NCI-H2227 (cell line): ENCODE results near the gene KIF6.

Experiments
- DNase-seq: peaks from one replicate; lab custom pipeline; 2025; ENCODE audit not compliant: unreplicated experiment; lab: John Stamatoyannopoulos, UW

KIF6 gene

GRCh38 chr6:39602601-39603519 is 122.3 kb downstream of the KIF6 start:
- no peak for DNase-seq

- DNase-seq, result no peak
These were observed 125.2 kb downstream of the KIF6 start for GRCh38 chr6:39599973-39600372.

GRCh38 chr6:39599341-39599740 is 125.9 kb downstream of the KIF6 start:
- no peak for DNase-seq

- DNase-seq, result no peak
These were observed 130.9 kb downstream of the KIF6 start for GRCh38 chr6:39594285-39594684.

GRCh38 chr6:39593646-39594045 is 131.6 kb downstream of the KIF6 start:
- no peak for DNase-seq

DNA sequence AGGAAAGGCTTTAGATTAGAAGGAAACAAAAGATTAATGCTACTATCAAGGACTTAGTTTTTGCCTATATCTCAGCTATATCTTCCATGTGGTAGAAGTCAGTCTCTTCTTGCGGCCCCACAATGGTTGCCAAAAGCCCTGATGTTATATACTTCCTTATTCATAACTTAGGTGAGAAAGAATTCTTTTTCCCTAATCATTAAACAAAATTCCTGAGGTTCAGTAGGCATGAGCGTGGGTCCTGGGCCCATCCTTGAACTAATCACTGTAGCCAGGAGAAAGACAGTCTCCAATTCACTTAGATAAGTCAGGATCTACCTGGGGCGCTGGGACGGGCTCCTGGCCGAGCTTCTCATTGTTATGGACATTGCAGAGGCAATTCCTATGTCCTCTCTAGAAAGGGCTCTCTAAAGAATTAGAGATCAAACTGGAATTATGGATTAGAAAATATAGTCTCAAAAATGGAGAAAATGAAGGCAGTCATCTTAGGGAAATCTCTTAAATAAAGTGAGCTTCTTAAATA is 134.3 kb downstream of the KIF6 start:
- DNase-seq, result no peak

GRCh38 chr6:39587080-39587479 is 138.1 kb downstream of the KIF6 start:
- DNase-seq, result no peak

DNA sequence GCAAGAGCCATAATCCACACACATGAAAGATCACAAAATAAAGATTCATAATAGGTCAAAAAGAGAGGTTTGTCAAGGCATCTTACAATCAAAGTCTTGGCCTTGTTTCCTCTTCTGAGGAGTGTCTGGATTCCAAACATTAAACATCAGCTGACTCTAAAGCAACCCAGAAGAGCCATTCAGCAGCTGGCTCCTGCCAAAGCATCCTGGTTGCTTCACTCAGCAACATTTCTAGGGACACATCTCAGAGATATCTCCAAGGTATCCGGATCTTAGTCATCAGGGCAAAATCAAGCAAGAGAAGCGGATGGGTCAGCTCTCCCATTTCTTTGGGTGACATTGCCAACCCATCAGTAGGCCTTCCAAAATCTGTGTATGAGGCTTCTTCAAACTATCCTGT is 139.6 kb downstream of the KIF6 start:
- DNase-seq, result no peak

DNA sequence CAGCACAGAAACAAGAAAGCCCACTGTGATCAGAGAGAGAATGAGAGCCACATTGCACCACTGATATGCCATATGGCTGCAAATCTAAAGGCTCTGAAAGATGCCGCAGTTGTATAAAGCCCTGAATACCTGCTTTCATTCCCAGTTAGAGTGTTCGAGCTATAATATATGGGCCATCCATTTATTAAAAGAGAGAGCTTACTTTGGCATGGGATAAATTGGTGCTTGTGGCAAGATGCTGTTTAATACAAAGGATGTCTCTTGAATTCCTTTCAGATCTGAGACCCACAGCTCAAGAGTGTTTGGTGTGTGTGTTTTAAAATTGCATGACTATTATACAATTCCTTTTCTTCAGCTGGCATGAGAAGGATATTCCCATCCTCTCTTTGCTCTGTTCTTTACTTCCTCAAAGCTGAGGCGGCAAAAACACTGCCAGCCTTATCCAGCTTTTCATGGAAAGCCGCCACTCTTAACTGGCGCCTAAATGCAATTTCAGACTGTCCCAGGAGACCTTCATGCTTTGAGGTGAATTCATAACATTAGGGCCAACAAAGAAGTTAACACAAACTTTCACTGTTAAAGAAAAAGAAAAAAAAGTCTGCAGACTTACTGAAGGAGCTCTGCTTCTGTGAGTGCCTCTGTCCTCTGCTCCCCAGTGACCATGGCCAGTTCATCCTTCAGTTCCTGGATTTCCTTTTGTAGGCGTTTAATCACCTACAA is 147.6 kb downstream of the KIF6 start:
- no peak for DNase-seq

GRCh38 chr6:39576556-39577303 is 148.5 kb downstream of the KIF6 start:
- DNase-seq, result no peak

GRCh38 chr6:39574991-39575390 is 150.2 kb downstream of the KIF6 start:
- no peak for DNase-seq

DNA sequence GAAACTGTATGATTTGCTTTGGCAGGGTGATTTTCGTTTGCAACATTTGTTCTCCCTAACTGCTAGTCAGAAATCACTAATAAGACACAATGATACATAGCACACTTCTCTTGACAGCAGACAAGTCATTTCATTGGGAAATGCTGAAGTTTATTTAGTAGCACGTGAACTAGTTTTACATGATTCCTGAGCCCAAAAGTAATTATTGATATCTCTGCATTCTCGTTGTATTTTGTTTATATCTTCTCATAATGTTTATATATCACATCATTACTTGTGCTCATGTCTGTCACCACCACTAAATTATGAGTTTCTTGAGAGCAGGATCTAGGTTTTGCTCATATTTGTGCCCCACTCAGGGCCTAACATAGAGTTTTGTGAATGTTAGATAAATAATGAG is 151.7 kb downstream of the KIF6 start:
- DNase-seq, result no peak

DNA sequence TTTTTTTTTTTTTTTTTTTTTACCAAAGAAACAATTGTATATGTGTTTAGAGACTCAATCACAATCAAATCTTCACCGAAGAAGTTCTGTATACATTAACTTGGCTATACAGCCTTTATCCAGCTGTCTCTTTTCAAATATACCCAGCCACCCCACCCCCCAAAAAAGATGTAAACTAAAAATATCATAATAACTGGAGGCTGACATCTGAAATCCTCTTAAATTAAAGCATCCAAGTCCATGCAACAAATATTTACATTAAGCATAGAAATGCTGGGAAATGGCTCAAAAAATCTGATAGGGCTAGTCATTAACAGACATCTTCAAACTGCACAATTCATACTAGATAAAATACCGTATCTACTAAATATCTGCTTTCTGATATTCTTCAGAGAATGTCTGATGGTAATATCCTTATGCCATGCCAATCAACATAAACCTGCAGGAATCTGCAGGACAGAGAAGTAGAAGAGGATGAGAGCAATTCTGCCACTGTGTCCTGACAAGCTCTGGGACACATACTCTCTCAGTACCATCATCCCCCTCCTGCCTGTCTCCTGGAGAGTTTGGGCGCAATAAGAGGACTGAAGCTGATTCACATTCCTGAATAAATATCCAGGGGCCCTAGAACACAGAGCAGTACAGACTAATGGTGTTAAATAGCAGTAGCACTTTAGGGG is 152.4 kb downstream of the KIF6 start:
- no peak for DNase-seq

DNA sequence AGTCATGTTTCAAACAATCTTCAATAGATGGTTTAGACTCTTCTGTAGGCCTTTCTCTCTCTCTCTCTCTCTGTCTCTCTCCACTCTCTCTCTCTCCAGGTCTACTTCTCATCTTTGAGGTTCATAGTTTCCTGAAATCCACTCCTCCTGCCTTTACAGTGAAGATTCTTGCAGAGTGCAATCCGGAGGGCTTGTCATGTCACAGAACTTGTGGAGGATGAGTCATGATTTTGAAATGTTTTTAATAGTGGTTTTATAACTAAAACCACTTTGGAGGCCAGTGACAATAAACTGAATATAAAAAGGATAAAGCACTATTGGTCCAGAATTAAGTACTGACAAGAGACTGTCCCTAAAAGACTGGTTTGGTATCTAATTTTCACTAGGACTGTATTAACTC is 156.3 kb downstream of the KIF6 start:
- no peak for DNase-seq

- DNase-seq, result no peak
These were observed 158.1 kb downstream of the KIF6 start for GRCh38 chr6:39567091-39567490.

DNA sequence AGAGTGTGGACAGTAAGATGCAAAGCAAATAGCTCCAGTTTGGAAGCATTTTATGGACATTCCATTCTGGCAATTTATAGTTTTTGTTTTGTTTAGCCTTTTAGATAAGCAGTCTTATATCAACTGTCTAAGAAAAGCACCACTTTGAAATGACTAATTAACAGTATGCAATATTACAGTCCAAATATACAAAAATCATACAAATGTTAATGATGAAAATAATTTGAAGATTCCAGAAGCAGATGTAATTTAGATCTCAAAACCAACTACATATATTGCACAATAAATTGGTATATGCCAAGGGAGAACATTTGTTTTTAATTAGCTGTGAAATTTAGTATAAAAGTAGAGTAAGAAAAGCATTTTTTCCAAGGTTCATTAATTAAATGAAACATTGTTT is 158.8 kb downstream of the KIF6 start:
- no peak for DNase-seq

DNA sequence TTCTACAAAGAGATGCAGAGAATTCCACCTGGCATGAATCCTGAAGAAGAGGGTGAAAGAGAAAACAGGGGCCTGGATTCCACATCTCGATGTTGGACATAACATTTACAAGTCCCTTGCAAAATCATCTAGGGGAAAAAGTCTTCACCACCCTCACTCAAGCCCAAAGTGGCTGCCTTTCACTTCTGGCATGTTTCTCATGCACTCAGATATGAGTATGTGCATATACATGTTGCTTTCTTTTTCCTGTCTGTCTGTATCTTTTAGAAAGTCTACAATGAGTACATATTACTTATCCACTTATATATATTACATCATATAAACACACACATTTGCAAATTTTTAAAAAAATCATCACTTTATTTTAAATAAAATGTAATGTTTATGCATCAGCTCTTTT is 159.3 kb downstream of the KIF6 start:
- no peak for DNase-seq

DNA sequence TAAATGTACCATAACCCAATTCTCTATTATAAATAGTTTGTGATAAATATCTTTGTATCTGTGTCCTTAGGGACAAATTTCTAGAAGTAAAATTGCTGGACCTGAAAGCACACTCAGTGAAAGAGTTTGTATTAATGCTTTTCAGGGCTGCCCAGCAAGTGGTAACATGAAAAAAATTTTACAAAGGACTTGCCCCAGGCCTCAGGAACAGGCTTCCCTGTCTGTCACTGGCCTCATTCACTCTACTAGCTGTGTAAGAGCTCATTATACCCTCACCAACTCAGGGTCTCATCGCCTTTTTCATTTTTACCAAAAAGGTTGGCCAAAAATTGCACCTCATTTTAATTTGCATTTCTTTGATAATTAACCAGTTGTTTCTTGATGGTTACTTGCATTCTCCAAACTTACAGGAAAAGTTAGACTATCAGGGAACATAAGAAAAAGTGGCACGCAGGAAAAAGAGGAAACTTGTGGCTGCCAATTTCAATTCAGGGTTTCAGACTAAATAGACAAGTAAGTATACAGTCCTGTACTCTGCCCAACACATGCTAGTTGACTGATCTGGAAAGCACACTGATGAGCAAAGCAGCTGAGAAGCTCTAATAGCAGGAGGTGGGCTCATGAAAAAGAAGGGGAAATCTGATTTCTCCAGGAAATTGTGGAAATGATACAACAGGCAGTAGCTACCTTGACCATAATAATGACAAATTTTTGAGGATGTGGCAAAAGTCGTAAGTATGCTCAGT is 161.5 kb downstream of the KIF6 start:
- DNase-seq, result no peak

DNA sequence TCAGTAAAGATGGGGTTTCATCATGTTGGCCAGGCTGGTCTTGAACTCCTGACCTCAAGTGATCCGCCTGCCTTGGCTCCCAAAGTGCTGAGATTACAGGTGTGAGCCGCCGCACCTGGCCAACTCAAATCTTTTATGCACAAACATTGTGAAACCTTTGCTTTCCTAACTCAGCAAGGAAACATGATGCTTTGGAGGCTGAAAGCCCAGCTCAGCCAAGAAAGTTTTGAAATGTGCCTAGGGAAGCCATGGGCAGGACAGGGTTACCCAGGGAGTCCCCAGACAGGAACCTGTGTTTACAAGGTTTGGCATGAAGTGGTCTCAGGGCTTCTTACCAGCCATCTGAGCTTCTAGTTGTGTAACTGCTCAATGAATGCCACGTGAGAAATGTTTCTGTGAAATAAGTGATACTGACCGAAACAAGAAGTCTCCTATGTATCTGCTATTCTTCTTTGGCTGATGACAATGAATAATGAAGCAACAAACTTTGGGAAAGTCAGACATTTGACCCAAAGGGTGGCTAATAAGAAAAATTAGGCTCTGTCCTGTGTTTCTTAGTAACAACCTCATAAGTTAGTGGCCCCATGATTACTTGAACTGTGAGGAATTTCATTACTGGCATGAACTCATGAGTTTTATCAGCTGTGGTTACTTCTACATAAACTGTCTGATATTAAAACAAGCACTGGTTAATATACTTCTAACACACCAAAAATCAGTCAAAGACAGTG is 163.5 kb downstream of the KIF6 start:
- no peak for DNase-seq
